ENCODE data around the gene ZNRF1.

Gene ZNRF1

DNA sequence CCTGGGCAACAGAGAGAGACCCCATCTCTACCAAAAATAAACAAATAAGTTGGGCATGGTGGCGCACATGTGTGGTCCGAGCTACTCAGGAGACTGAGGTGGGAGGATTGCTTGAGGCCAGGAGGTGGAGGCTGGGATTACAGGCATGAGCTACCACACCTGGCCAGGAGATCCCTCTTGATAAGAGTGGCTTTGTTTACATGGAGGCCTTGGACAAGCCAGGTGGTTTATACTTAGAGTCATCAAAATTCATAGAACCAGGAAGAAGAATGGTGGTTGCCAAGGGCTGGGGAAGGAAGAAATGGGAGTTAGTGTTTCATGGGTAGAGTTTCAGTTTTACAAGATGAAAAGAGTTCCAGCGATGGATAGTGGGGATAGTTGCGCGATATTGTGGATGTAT lies 140.7 kb downstream of the ZNRF1 start:
- TF ChIP-seq, protein P1, sequence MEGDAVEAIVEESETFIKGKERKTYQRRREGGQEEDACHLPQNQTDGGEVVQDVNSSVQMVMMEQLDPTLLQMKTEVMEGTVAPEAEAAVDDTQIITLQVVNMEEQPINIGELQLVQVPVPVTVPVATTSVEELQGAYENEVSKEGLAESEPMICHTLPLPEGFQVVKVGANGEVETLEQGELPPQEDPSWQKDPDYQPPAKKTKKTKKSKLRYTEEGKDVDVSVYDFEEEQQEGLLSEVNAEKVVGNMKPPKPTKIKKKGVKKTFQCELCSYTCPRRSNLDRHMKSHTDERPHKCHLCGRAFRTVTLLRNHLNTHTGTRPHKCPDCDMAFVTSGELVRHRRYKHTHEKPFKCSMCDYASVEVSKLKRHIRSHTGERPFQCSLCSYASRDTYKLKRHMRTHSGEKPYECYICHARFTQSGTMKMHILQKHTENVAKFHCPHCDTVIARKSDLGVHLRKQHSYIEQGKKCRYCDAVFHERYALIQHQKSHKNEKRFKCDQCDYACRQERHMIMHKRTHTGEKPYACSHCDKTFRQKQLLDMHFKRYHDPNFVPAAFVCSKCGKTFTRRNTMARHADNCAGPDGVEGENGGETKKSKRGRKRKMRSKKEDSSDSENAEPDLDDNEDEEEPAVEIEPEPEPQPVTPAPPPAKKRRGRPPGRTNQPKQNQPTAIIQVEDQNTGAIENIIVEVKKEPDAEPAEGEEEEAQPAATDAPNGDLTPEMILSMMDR (IDR thresholded peaks at IDR 0.05), result no peak
- H3K4me3 ChIP-seq, result no peak overlapping the region
- DNase-seq (ENCODE audit: low spot score), result no peak
- no peak overlapping the region for H3K27ac ChIP-seq

DNA sequence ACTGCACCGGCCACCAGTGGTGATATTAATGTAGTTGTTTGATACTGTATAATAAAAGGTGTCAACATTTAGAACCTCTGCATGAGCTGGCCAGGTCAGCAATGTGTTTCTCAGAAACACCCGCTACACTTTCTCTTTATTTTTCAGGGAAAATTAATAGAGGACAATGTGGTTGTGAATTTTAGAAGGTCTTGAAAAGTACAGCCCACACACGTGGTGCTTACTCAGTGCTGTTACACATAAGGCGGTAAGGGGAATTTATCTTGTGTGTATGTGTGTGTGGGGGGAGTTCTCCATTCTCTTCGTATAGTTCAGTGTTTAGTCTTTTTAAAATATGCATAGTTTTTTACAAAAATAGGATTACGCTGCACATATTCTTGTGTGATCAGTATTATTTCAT lies 145.1 kb downstream of the ZNRF1 start:
- DNase-seq (ENCODE audit: low spot score), result no peak
- TF ChIP-seq, protein P1 (IDR thresholded peaks at IDR 0.05), result no peak

GRCh38 chr16:75147968-75148310 lies 149.1 kb downstream of the ZNRF1 start:
- no peak for DNase-seq (ENCODE audit: low spot score)
- Histone ChIP-seq H3K27ac (peak overlapping the region in 1 of 2 donors; percentile 96), H3K4me3 (peak overlapping the region; percentile 91)
- TF ChIP-seq, protein P1 (IDR thresholded peaks at IDR 0.05), result no peak

More for the DNA sequence above, 145.1 kb downstream of the ZNRF1 start:
- no peak overlapping the region for H3K4me3 ChIP-seq
- H3K27ac ChIP-seq, result no peak overlapping the region

DNA sequence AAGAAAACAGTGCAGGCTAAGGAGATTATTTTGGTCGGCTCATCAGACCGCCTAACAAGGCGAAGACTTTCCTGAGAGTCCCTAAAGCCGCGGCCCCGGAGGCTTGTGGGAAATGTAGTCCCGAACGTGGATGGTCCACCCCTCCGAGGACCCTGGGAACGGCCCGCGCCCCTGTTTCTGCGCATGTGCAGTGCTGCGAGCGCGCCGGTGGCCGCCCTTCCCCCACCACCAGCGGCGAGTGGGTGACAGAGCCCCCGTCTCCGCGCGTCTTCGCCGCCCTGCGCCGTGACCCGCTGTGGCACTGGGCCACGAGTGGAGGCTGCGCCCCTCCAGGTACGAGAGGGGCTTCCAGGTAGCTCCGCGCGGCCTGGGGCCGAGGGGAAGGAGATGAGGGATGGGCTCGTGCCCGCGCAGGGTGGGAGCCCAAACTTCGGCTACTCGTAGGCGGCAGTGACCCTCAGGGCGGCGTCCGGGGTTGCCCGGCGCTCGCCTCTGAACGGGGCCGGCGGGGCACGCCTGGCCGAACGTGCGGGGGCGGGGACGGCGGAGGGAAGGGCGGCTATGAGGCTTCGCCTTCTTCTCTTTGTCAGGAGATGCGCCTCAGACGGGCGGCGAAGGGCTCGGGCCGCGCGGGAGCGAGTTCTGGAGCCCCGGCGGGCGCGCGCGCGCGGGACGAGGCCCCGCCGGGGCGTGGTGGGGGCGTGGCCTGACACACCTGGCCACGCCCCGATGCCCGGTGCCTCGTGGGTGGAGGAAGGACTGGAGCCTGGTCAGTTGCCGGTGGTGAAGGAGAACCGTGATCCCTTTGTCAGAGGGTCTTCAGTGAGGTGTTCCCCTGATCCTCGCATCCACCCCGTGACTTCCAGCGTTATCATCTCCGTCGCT lies 149.7 kb downstream of the ZNRF1 start, which contains the start of gene ZFP1:
Gene ZFP1 (plus strand): TSS at position 214 of the 885 bp plus-strand sequence. CDS start 4,428 bp downstream, outside the sequence.
- DNase-seq (ENCODE audit: low spot score), result peak; percentile 94
- H3K27ac ChIP-seq, result peak within 1 kb of the TSS; percentile 92 to 96
- TF ChIP-seq, protein P1 (IDR thresholded peaks at IDR 0.05), result no peak
- H3K4me3 ChIP-seq, result peak within 1 kb of the TSS; percentile 91

DNA sequence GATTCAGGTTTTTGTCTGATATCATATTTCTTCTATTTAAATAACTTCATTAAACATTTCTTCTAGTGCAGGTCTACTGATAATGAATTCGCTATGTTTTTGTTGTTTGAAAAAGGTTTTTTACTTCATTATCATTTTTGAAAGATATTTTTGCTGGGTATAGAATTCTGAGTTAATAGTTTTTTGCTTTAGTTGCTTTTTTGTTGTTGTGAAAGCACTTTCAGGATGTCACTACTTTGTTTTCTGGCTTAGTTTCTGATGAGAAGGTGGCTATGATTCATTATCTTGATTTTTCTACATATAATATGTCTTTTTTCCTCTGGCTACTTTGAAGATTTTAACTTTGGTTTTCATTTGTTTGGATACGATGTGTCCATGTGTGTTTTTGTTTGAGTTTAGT lies 153.0 kb downstream of the ZNRF1 start:
- Histone ChIP-seq H3K4me3 (no peak overlapping the region), H3K27ac (no peak overlapping the region)
- no peak for DNase-seq (ENCODE audit: low spot score)
- TF ChIP-seq, protein P1 (IDR thresholded peaks at IDR 0.05), result no peak

DNA sequence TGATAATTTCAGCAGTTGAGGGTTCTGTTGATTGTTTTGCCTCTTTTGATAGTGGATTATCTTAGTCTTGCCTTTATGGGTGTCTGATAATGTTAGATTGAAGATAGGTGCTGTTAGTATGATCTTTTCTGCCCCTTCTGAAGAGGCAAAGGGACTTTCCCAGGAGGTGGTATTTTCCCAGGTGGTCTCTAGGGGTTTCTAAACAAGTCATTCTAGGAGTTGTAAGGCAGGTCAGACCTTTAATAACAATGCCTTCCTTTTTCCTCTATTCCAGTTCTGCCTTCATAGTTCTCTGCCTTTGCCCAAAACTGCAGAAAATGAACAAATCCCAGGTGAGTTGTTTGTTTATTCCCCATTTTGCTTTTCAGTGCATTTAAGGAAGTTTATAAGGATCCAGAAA lies 153.8 kb downstream of the ZNRF1 start:
- H3K27ac ChIP-seq, result no peak overlapping the region
- DNase-seq (ENCODE audit: low spot score), result no peak
- no peak overlapping the region for H3K4me3 ChIP-seq
- TF ChIP-seq, protein P1 (IDR thresholded peaks at IDR 0.05), result no peak

GRCh38 chr16:75160386-75160785 lies 161.6 kb downstream of the ZNRF1 start:
- no peak for DNase-seq (ENCODE audit: low spot score)
- TF ChIP-seq, protein P1 (IDR thresholded peaks at IDR 0.05), result no peak
- Histone ChIP-seq H3K4me3 (no peak overlapping the region), H3K27ac (no peak overlapping the region)

Data from coronary artery (tissue), 2 donors.